GM19372 (cell line): Measurements from ENCODE around the gene NBPF6.
"Not testable (repeated sequence)": the region's sequence is repeated elsewhere in the genome, so short reads cannot be mapped to it uniquely, and the experiment has no call there.

ENCODE experiments used
- ATAC-seq: cut with Tn5 transposase; IDR thresholded peaks from one replicate; pipeline ENCODE4 v1.9.1; 2021; ENCODE audit warnings: mild to moderate bottlenecking, low read depth, moderate library complexity; ENCODE audit not compliant: unreplicated experiment

Gene NBPF6

GRCh38 chr1:108450043-108450442, at the start of gene NBPF6:
NBPF6 (plus strand) TSS chr1:108450343; CDS start chr1:108450602, 259 bp downstream.
- ATAC-seq = not testable (repeated sequence)

- ATAC-seq = not testable (repeated sequence)
Measured at GRCh38 chr1:108411098-108411833, 38.9 kb upstream of the NBPF6 start.

GRCh38 chr1:108420129-108420528, 30.0 kb upstream of the NBPF6 start:
- ATAC-seq = not testable (repeated sequence)

GRCh38 chr1:108421061-108421916, 28.9 kb upstream of the NBPF6 start:
- peak; percentile 70 for ATAC-seq

- not testable (repeated sequence) for ATAC-seq
Measured at GRCh38 chr1:108426877-108427276, 23.3 kb upstream of the NBPF6 start.

GRCh38 chr1:108432002-108432401, 18.1 kb upstream of the NBPF6 start:
- not testable (repeated sequence) for ATAC-seq

GRCh38 chr1:108433404-108433803, 16.7 kb upstream of the NBPF6 start:
- ATAC-seq = not testable (repeated sequence)

- ATAC-seq = not testable (repeated sequence)
Measured at GRCh38 chr1:108438536-108438935, 11.6 kb upstream of the NBPF6 start.

GRCh38 chr1:108454521-108454920, 4.4 kb downstream of the NBPF6 start:
- not testable (repeated sequence) for ATAC-seq

- ATAC-seq = not testable (repeated sequence)
Measured at GRCh38 chr1:108458661-108459060, 8.5 kb downstream of the NBPF6 start.

- ATAC-seq = not testable (repeated sequence)
Measured at GRCh38 chr1:108461758-108462157, 11.6 kb downstream of the NBPF6 start.

GRCh38 chr1:108463962-108464361, 13.8 kb downstream of the NBPF6 start:
- not testable (repeated sequence) for ATAC-seq

- ATAC-seq = not testable (repeated sequence)
Measured at GRCh38 chr1:108466166-108466565, 16.0 kb downstream of the NBPF6 start.

- ATAC-seq = not testable (repeated sequence)
Measured at GRCh38 chr1:108467155-108467554, 17.0 kb downstream of the NBPF6 start.

- not testable (repeated sequence) for ATAC-seq
Measured at GRCh38 chr1:108470750-108471149, 20.6 kb downstream of the NBPF6 start.

GRCh38 chr1:108474516-108474915, 24.4 kb downstream of the NBPF6 start:
- ATAC-seq = not testable (repeated sequence)

- ATAC-seq = no peak
Measured at GRCh38 chr1:108478429-108479015, 28.4 kb downstream of the NBPF6 start.

GRCh38 chr1:108482708-108483107, 32.6 kb downstream of the NBPF6 start:
- no peak for ATAC-seq

GRCh38 chr1:108485990-108486389, 35.8 kb downstream of the NBPF6 start:
- not testable (repeated sequence) for ATAC-seq

- not testable (repeated sequence) for ATAC-seq
Measured at GRCh38 chr1:108486707-108487106, 36.6 kb downstream of the NBPF6 start.

- ATAC-seq = not testable (repeated sequence)
Measured at GRCh38 chr1:108495008-108495407, 44.9 kb downstream of the NBPF6 start.
